GM21423 (cell line): ENCODE data around the gene YRDC.
A peak's percentile ranks its signal among the peaks of the same experiment; 100 is the strongest.

ENCODE experiments used
- ATAC-seq: cut with Tn5 transposase; IDR thresholded peaks from one replicate; pipeline ENCODE4 v1.9.1; 2021; ENCODE audit warnings: mild to moderate bottlenecking, moderate library complexity; ENCODE audit not compliant: unreplicated experiment

Gene YRDC

GRCh38 chr1:37822906-37823815, 15.2 kb upstream of the YRDC start:
- ATAC-seq = no peak

- no peak for ATAC-seq
Measured at GRCh38 chr1:37821481-37821880, 13.5 kb upstream of the YRDC start.

- ATAC-seq = no peak
Measured at GRCh38 chr1:37817481-37817880, 9.5 kb upstream of the YRDC start.

- ATAC-seq = no peak
Measured at GRCh38 chr1:37814252-37814651, 6.2 kb upstream of the YRDC start.

- no peak for ATAC-seq
Measured at GRCh38 chr1:37813529-37814145, 5.6 kb upstream of the YRDC start.

- no peak for ATAC-seq
Measured at GRCh38 chr1:37811027-37811655, 3.1 kb upstream of the YRDC start.

GRCh38 chr1:37809942-37810341, 1.9 kb upstream of the YRDC start:
- ATAC-seq = no peak

GRCh38 chr1:37808369-37809319, 636 bp upstream of the YRDC start:
- ATAC-seq = peak; percentile 38

- no peak for ATAC-seq
Measured at GRCh38 chr1:37807220-37807554, 821 bp downstream of the YRDC start.

GRCh38 chr1:37802439-37802838, 5.6 kb downstream of the YRDC start:
- no peak for ATAC-seq

GRCh38 chr1:37797750-37798345, 10.2 kb downstream of the YRDC start:
- no peak for ATAC-seq

GRCh38 chr1:37795340-37796125, 12.5 kb downstream of the YRDC start:
- no peak for ATAC-seq

- no peak for ATAC-seq
Measured at GRCh38 chr1:37794372-37795339, 13.4 kb downstream of the YRDC start.

- no peak for ATAC-seq
Measured at GRCh38 chr1:37793773-37794371, 14.1 kb downstream of the YRDC start, which contains the start of gene MANEAL. Gene MANEAL (plus strand): TSS chr1:37793847. CDS start chr1:37794183, 336 bp downstream.

GRCh38 chr1:37792943-37793686, 14.9 kb downstream of the YRDC start:
- no peak for ATAC-seq

GRCh38 chr1:37782491-37782890, 25.5 kb downstream of the YRDC start:
- ATAC-seq = no peak

- no peak for ATAC-seq
Measured at GRCh38 chr1:37778654-37779053, 29.4 kb downstream of the YRDC start.
